K562 (cell line): ENCODE data around the gene ABCC11. TPM values are rescaled to one million over a fixed set of nuclear protein-coding genes. Genes with fewer than 3 reads are reported as not detected.

Experiments used
- ATAC-seq: fragments of 200-7000 bp; cut with Tn5 transposase; 3 replicates; pipeline ENCODE4 v1.9.1; 2020; ENCODE audit warnings: moderate library complexity
- BruUV-seq: library from RNA; stranded (reverse); fragments of 400-500 nt; replicated peaks from 2 replicates; lab custom pipeline; 2021; lab: Mats Ljungman, UMichigan
- CTCF ChIA-PET: fragments of 300-600 bp; formaldehyde crosslinking; extraction: SDS; loops from one replicate; lab custom pipeline; 2021; ENCODE audit warnings: low intra/inter-chr PET ratio; lab: Yijun Ruan, JAX
- POLR2A ChIA-PET: fragments of 300-600, 350-650 bp; sonication (Branson Sonifier 250); formaldehyde crosslinking; extraction: SDS; loops from one replicate; lab custom pipeline; 2021; ENCODE audit warnings: antibody characterized with exemption, inconsistent platforms; lab: Yijun Ruan, JAX
- DNase-seq, 4 experiments: peaks; one replicate each; pipeline versions ENCODE4 v3.0.0 to v3.0.0-alpha.2; 2011 to 2018; ENCODE audit warnings: low spot score in 3 of 4, mixed read lengths in 3 of 4; ENCODE audit errors: extremely low read depth in 1 of 4
- FAIRE-seq: peaks from 2 replicates; lab custom pipeline; 2011; peaks lifted over from hg19 to GRCh38; lab: Jason Lieb, UNC
- H2AFZ ChIP-seq: 2 replicates; pipeline ENCODE4 v1.6.0; 2011; ENCODE audit warnings: low read depth, low read length, control low read depth, inconsistent platforms
- H3K27ac ChIP-seq: fragments of 200-600 bp; 3 replicates; pipeline ENCODE4 v1.8.0; 2011; ENCODE audit warnings: low read depth, mild to moderate bottlenecking, control low read depth, inconsistent platforms, low read length, moderate library complexity, mixed read lengths; ENCODE audit errors: extremely low read depth
- H3K27me3 ChIP-seq, 2 experiments: fragments of 300-600 bp in 1 of 2; 2 replicates in 1 of 2; 3 replicates in 1 of 2; pipeline versions ENCODE4 v1.6.0 to v1.8.0; 2011; ENCODE audit warnings: inconsistent platforms in 2 of 2, low read length in 2 of 2, mild to moderate bottlenecking in 1 of 2, mixed read lengths in 1 of 2, moderate library complexity in 1 of 2; ENCODE audit not compliant: control insufficient read depth in 2 of 2, insufficient read depth in 2 of 2
- H3K36me3 ChIP-seq: fragments of 300-600 bp; 3 replicates; pipeline ENCODE4 v1.8.0; 2011; ENCODE audit warnings: mild to moderate bottlenecking, low read length, inconsistent platforms; ENCODE audit not compliant: control insufficient read depth, insufficient read depth
- H3K4me1 ChIP-seq, 2 experiments: fragments of 200-600 bp in 1 of 2; replicated peaks in 1 of 2; 2 replicates in 1 of 2; 3 replicates in 1 of 2; pipeline versions ENCODE4 v1.5.1 to v1.8.0; 2011; ENCODE audit warnings: inconsistent platforms in 2 of 2, low read length in 2 of 2, mild to moderate bottlenecking in 1 of 2, mixed read lengths in 1 of 2, moderate library complexity in 1 of 2; ENCODE audit not compliant: control insufficient read depth in 2 of 2, insufficient read depth in 2 of 2
- H3K4me2 ChIP-seq: 2 replicates; pipeline ENCODE4 v1.6.1; 2011; ENCODE audit warnings: low read length, control low read depth, inconsistent platforms, mixed read lengths; ENCODE audit not compliant: insufficient read depth
- H3K4me3 ChIP-seq: fragments of 200-600 bp; sonication (generic), shearing (Covaris generic); 2 replicates; pipeline ENCODE4 v1.5.1; 2016; ENCODE audit warnings: control low read depth, inconsistent platforms
- H3K79me2 ChIP-seq: fragments of 200-600 bp; 3 replicates; pipeline ENCODE4 v1.8.0; 2011; ENCODE audit warnings: low read length, inconsistent platforms; ENCODE audit not compliant: control insufficient read depth, insufficient read depth
- H3K9ac ChIP-seq, 2 experiments: 2 replicates each; pipeline versions ENCODE4 v1.6.0 to v1.6.1; 2011; ENCODE audit warnings: low read depth in 2 of 2, low read length in 2 of 2, control low read depth in 1 of 2, inconsistent platforms in 1 of 2, mild to moderate bottlenecking in 1 of 2, mixed read lengths in 1 of 2; ENCODE audit not compliant: insufficient read depth in 1 of 2
- H3K9me1 ChIP-seq: one replicate; pipeline ENCODE4 v1.6.0; 2011; ENCODE audit warnings: inconsistent platforms, mild to moderate bottlenecking, low read length, moderate library complexity; ENCODE audit not compliant: control insufficient read depth, insufficient read depth
- H3K9me3 ChIP-seq: replicated peaks from 2 replicates; pipeline ENCODE4 v1.5.1; 2011; ENCODE audit warnings: low read depth, low read length, inconsistent platforms; ENCODE audit not compliant: control insufficient read depth, insufficient read depth
- H4K20me1 ChIP-seq: replicated peaks from 2 replicates; pipeline ENCODE4 v1.6.1; 2011; ENCODE audit warnings: low read length, inconsistent platforms, mixed read lengths; ENCODE audit not compliant: control insufficient read depth, insufficient read depth
- BDP1 ChIP-seq: IDR thresholded peaks from 3 replicates; pipeline ENCODE4 v1.6.1; 2011; ENCODE audit not compliant: insufficient read length, insufficient read depth
- EWSR1 ChIP-seq: fragments of 450-650 bp; IDR thresholded peaks from 2 replicates; pipeline ENCODE4 v1.6.1; 2018; ENCODE audit warnings: borderline replicate concordance, mild to moderate bottlenecking, low read depth, moderate library complexity; ENCODE audit not compliant: partially characterized antibody
- GABPA ChIP-seq: fragments of 200-800 bp; sonication (Bioruptor generic); conservative IDR thresholded peaks from 2 replicates; pipeline ENCODE4 v1.6.1; 2016; ENCODE audit warnings: low read depth, missing genetic modification characterization, missing compliant biosample characterization
- HCFC1 ChIP-seq: IDR thresholded peaks from 2 replicates; pipeline ENCODE4 v1.6.1; 2012; ENCODE audit warnings: low read depth, low read length, improper control_type of control experiment
- JUNB ChIP-seq: fragments of 450-650 bp; formaldehyde crosslinking; conservative IDR thresholded peaks from 2 replicates; pipeline ENCODE4 v1.4.0; 2020; ENCODE audit warnings: mild to moderate bottlenecking
- NR2C2 ChIP-seq, 2 experiments: fragments of 200-800 bp in 1 of 2; sonication (Bioruptor generic) in 1 of 2; sonication (generic) in 1 of 2; formaldehyde crosslinking in 1 of 2; IDR thresholded peaks; 2 replicates each; pipeline versions ENCODE4 v1.6.1 to v1.8.0; 2016 to 2022; ENCODE audit warnings: mild to moderate bottlenecking in 1 of 2, missing compliant biosample characterization in 1 of 2, missing genetic modification characterization in 1 of 2, missing genetic modification reagents in 1 of 2
- POLR3G ChIP-seq: IDR thresholded peaks from 2 replicates; pipeline ENCODE4 v1.6.1; 2011; ENCODE audit not compliant: insufficient read length, insufficient replicate concordance; ENCODE audit errors: extremely low read depth
- PYGO2 ChIP-seq: fragments of 450-650 bp; IDR thresholded peaks from 2 replicates; pipeline ENCODE4 v1.6.1; 2016; ENCODE audit warnings: mild to moderate bottlenecking, missing genetic modification characterization, moderate library complexity, missing compliant biosample characterization
- RBM34 ChIP-seq: fragments of 200-400 bp; formaldehyde crosslinking; IDR thresholded peaks from 2 replicates; pipeline ENCODE4 v1.6.1; 2018; ENCODE audit warnings: low read length, borderline replicate concordance; ENCODE audit not compliant: insufficient read depth
- SLC30A9 ChIP-seq: fragments of 250-450 bp; sonication (Bioruptor Pico); IDR thresholded peaks from 2 replicates; pipeline ENCODE4 v1.8.0; 2022; ENCODE audit warnings: mild to moderate bottlenecking, moderate library complexity
- SNAPC5 ChIP-seq: fragments of 250-450 bp; sonication (Bioruptor Pico); IDR thresholded peaks from 2 replicates; pipeline ENCODE4 v1.8.0; 2021; ENCODE audit warnings: moderate library complexity, mild to moderate bottlenecking, inconsistent platforms
- TCF7 ChIP-seq: sonication (generic); IDR thresholded peaks from 2 replicates; pipeline ENCODE4 v1.6.1; 2016; ENCODE audit warnings: antibody characterized with exemption, borderline replicate concordance
- USF2 ChIP-seq: sonication (generic); formaldehyde crosslinking; IDR thresholded peaks from 2 replicates; pipeline ENCODE4 v1.5.0; 2020; ENCODE audit warnings: missing genetic modification reagents
- ZNF124 ChIP-seq: sonication (generic); formaldehyde crosslinking; IDR thresholded peaks from 2 replicates; pipeline ENCODE4 v1.8.1; 2022; ENCODE audit warnings: missing genetic modification reagents
- ZNF143 ChIP-seq: sonication (generic); formaldehyde crosslinking; IDR thresholded peaks from 2 replicates; pipeline ENCODE4 v1.9.0; 2022; ENCODE audit warnings: mild to moderate bottlenecking, missing genetic modification reagents
- ZNF518B ChIP-seq: fragments of 250-450 bp; sonication (Bioruptor Pico); IDR thresholded peaks from 2 replicates; pipeline ENCODE4 v1.5.0; 2021; ENCODE audit warnings: mild to moderate bottlenecking, moderate library complexity
- ZNF589 ChIP-seq: fragments of 200-800 bp; sonication (Bioruptor generic); IDR thresholded peaks from 2 replicates; pipeline ENCODE4 v1.6.1; 2016; ENCODE audit warnings: low read depth, missing genetic modification characterization, missing compliant biosample characterization
- WGBS: fragments of 100-300 bp; shearing (Covaris generic); methylation state at CpG from one replicate; pipeline ENCODE4 v1.1.6; 2016; ENCODE audit warnings: low coverage, mixed read lengths; ENCODE audit not compliant: insufficient coverage; ENCODE audit errors: missing lambda C conversion rate; 5-methylcytosine and 5-hydroxymethylcytosine counted together
- in situ Hi-C: fragments of 300-500 bp; cut with MboI; formaldehyde crosslinking; loops from 4 replicates; pipeline ENCODE4 v1.15.0; 2018; ENCODE audit warnings: inconsistent platforms, mixed read lengths
- intact Hi-C: fragments of 100-400 bp; cut with micrococcal nuclease; formaldehyde crosslinking; loops from 2 replicates; pipeline ENCODE4 v1.14.2; 2022
- polyA plus RNA-seq, 8 experiments: library from polyadenylated mRNA; depleted of rRNA in 4 of 8; stranded (reverse) in 5 of 8; unstranded in 3 of 8; fragments of >200 nt; fragmentation: Nextera tagmentation in 2 of 8; fragmentation: Illumina TruSeq in 1 of 8; extraction: Ambion mirVana in 2 of 8; extraction: Trizol in 1 of 8; gene quantifications; 2 replicates each; pipeline versions ENCODE4 v1.2.1 to v1.2.3, GENCODE V29; 2011 to 2014; ENCODE audit warnings: inconsistent platforms in 1 of 8, missing spikeins in 1 of 8
- total RNA-seq, 7 experiments: library from RNA; depleted of rRNA in 6 of 7; stranded (reverse); fragments of >200 nt in 6 of 7; fragmentation: Illumina TruSeq in 2 of 7; extraction: Trizol in 2 of 7; gene quantifications; 2 replicates each; pipeline versions ENCODE4 v1.2.1 to v1.2.3, GENCODE V29; 2011 to 2021; ENCODE audit warnings: low replicate concordance in 1 of 7

Gene ABCC11
- total and polyA plus RNA-seq, 9 of the 15 experiments (the other 6 are each of a cell fraction or from before 2014, with no cell fraction given): 0.04 to 0.14 (median 0.04) TPM; not detected in 6

- Histone ChIP-seq H3K27ac (no peak overlapping the region), H4K20me1 (no peaks in the 10 kb centered on the region), H2AFZ (no peak overlapping the region), H3K4me1 (no peaks in the 10 kb centered on the region), H3K4me2 (no peak overlapping the region), H3K79me2 (no peaks in the 10 kb centered on the region), H3K9me3 (no peaks in the 10 kb centered on the region), H3K4me3 (no peak overlapping the region), H3K9me1 (no peaks in the 10 kb centered on the region), H3K27me3 (peaks cover 0 to 36% of the 10 kb centered on the region in 2 experiments; a peak in 3 of 5 replicates), H3K36me3 (no peaks in the 10 kb centered on the region), H3K9ac (no peak overlapping the region)
- intact Hi-C loops: no loop called here
- CTCF ChIA-PET: no interaction called here
- POLR2A ChIA-PET: no interaction called here
- WGBS: 0% methylated on average over 3 of the region's 3 CpGs
- FAIRE-seq (no peak), DNase-seq (no peak), ATAC-seq (no peak)
- TF ChIP-seq POLR3G (no peak), SNAPC5 (CRISPR knock-in tag) (no peak), HCFC1 (peak; percentile 55), EWSR1 (no peak), ZNF518B (CRISPR knock-in tag) (no peak), RBM34 (no peak), GABPA (tag) (no peak), ZNF124 (CRISPR knock-in tag) (no peak), USF2 (CRISPR knock-in tag) (peak; percentile 47), BDP1 (no peak), ZNF589 (CRISPR knock-in tag) (no peak), ZNF143 (CRISPR knock-in tag) (peak; percentile 35; the same call in 1 of the 2 replicates), NR2C2 (CRISPR knock-in tag; IDR thresholded peaks at IDR 0.05) (no peak), NR2C2 (tag; IDR thresholded peaks at IDR 0.05) (no peak), TCF7 (no peak), PYGO2 (no peak), JUNB (CRISPR knock-in tag) (no peak), SLC30A9 (CRISPR knock-in tag) (no peak)
- BruUV-seq: no TSS peak
- in situ Hi-C loops: no loop called here
Observed at GRCh38 chr16:48139517-48139916, 107.8 kb downstream of the ABCC11 start.
